ENCODE measurements around the gene SDK1. TPM values are rescaled to one million over a fixed set of nuclear protein-coding genes. Genes with fewer than 3 reads are reported as not detected.

SDK1 gene
- polyA plus RNA-seq, 2 of the 4 experiments (the other 2 are of a cell fraction) = 0.12 to 0.28 TPM

DNA sequence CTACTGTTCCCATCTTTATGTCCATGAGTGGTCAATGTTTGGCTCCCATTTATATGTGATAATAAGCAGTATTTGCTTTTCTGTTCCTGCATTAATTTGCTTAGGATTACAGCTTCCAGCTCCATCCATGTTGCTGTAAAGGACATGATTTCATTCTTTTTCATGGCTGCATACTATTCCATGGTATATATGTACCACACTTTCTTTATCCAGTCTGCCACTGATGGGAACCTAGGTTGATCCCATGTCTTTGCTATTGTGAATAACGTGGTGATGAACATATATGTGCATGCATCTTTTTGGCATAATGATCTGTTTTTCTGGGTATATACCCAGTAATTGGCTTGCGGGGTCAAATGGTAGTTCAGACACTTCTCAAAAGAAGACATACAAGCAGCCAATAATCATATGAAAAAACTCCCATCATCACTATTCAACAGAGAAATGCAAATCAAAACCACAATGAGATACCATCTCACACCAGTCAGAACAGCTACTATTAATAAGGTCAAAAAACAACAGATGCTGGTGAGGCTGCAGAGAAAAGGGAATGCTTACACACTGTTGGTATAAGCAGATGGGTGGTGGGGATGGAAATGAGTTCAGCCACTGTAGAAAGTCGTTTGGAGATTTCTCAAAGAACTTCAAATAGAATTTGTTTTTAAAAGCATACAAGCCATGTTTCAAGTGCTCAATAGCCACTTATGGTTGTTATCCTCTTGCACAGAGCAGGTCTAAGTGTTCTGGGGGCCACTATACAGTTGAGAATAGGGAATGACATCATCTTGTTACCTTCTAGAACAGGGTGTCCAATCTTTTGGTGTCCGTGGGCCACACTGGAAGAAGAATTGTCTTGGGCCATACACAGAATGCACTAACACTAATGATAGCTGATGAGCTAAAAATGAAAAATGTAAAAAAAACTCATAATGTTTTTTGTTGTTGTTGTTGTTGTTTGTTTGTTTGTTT lies 23.2 kb upstream of the SDK1 start (continued):
- no peak for TF ChIP-seq TFCP2L1 (CRISPR knock-in tag; IDR thresholded peaks at IDR 0.05)
- no peak for TF ChIP-seq EHMT2 (IDR thresholded peaks at IDR 0.05; ENCODE audit: low read depth)

- DNase-seq (ENCODE audit: low read depth in 1 of 2, low spot score in 1 of 2) (no peak), FAIRE-seq (no peak), ATAC-seq (no peak)
- no peaks in the 10 kb centered on the region for H3K4me1 ChIP-seq
- CTCF ChIA-PET = interaction anchor here (1.2 kb wide), 1 partner anchor 11 kb away, joined by 3 read pairs; no protein-coding TSS in a partner anchor
- POLR2A ChIA-PET = no interaction called here
- no peak overlapping the region for H3K4me3 ChIP-seq
- H3K9me3 ChIP-seq = no peaks in the 10 kb centered on the region
- no peak overlapping the region for H3K4me2 ChIP-seq
- no peak for TF ChIP-seq EHF (CRISPR knock-in tag; IDR thresholded peaks at IDR 0.05)
- no peak for TF ChIP-seq HOXA7 (CRISPR knock-in tag; IDR thresholded peaks at IDR 0.05)
- WGBS (ENCODE audit: missing lambda C conversion rate) = 72% methylated on average over 3 of the region's 3 CpGs
- no peak overlapping the region for H3K27ac ChIP-seq
These were observed 21.8 kb upstream of the SDK1 start for GRCh38 chr7:3279147-3279818.

- H3K4me2 ChIP-seq = no peak overlapping the region
- ATAC-seq (no peak), DNase-seq (ENCODE audit: low read depth in 1 of 2, low spot score in 1 of 2) (no peak), FAIRE-seq (no peak)
- H3K4me1 ChIP-seq = no peaks in the 10 kb centered on the region
- POLR2A ChIA-PET = no interaction called here
- 64% methylated on average over 3 of the region's 3 CpGs for WGBS (ENCODE audit: missing lambda C conversion rate)
- no peak overlapping the region for H3K27ac ChIP-seq
- TF ChIP-seq JUN (IDR thresholded peaks at IDR 0.05) (no peak), MYC (IDR thresholded peaks at IDR 0.05; ENCODE audit: borderline replicate concordance, low read length) (no peak), REST (IDR thresholded peaks at IDR 0.05) (no peak), NFE2L2 (conservative IDR thresholded peaks at IDR 0.05; ENCODE audit: low read length) (no peak), SREBF2 (IDR thresholded peaks at IDR 0.05) (no peak), HMGXB4 (CRISPR knock-in tag; IDR thresholded peaks at IDR 0.05; ENCODE audit: borderline replicate concordance) (no peak), RAD21 (conservative IDR thresholded peaks at IDR 0.05 in 1 of 2, IDR thresholded peaks at IDR 0.05 in 1 of 2) (no peak), EHMT2 (IDR thresholded peaks at IDR 0.05; ENCODE audit: low read depth) (no peak), KDM5A (IDR thresholded peaks at IDR 0.05) (no peak), RFX5 (IDR thresholded peaks at IDR 0.05) (no peak), HOXA7 (CRISPR knock-in tag; IDR thresholded peaks at IDR 0.05) (no peak), PHF8 (IDR thresholded peaks at IDR 0.05; ENCODE audit: borderline replicate concordance, low read depth) (no peak), FOXS1 (CRISPR knock-in tag; IDR thresholded peaks at IDR 0.05) (no peak), RCOR1 (IDR thresholded peaks at IDR 0.05; ENCODE audit: low read depth, low read length) (no peak)
- TF ChIP-seq, protein P1, sequence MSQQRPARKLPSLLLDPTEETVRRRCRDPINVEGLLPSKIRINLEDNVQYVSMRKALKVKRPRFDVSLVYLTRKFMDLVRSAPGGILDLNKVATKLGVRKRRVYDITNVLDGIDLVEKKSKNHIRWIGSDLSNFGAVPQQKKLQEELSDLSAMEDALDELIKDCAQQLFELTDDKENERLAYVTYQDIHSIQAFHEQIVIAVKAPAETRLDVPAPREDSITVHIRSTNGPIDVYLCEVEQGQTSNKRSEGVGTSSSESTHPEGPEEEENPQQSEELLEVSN (IDR thresholded peaks at IDR 0.05; ENCODE audit: borderline replicate concordance, low read depth) = no peak
- TF ChIP-seq, protein P2, sequence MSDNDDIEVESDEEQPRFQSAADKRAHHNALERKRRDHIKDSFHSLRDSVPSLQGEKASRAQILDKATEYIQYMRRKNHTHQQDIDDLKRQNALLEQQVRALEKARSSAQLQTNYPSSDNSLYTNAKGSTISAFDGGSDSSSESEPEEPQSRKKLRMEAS (IDR thresholded peaks at IDR 0.05) = no peak
- no peaks in the 10 kb centered on the region for H3K9me3 ChIP-seq
- CTCF ChIA-PET = no interaction called here
- no peak overlapping the region for H3K4me3 ChIP-seq
These were observed 20.6 kb upstream of the SDK1 start for GRCh38 chr7:3280445-3280844.

Data from A549 (cell line).